Activated B cell treated with CpG ODN at 0.5 μM for 24 hours (primary cell): Measurements from ENCODE around the gene FRYL. TPM values are rescaled to one million over a fixed set of nuclear protein-coding genes. Genes with fewer than 3 reads are reported as not detected.
"Not testable (repeated sequence)": the region's sequence is repeated elsewhere in the genome, so short reads cannot be mapped to it uniquely, and the experiment has no call there.

Experiments
- ATAC-seq: fragments of 200-7000 bp; cut with Tn5 transposase; one replicate; pipeline ENCODE4 v1.10.0; 2021; ENCODE audit warnings: low read depth, mild to moderate bottlenecking, moderate library complexity
- CTCF ChIA-PET: fragments of 350-600 bp; sonication (Branson Sonifier 250); formaldehyde crosslinking; loops from one replicate; lab custom pipeline; 2021; ENCODE audit warnings: antibody characterized with exemption; lab: Charles Lee
- POLR2A ChIA-PET: fragments of 350-600 bp; sonication (Branson Sonifier 250); formaldehyde crosslinking; loops from one replicate; lab custom pipeline; 2021; ENCODE audit warnings: antibody characterized with exemption; lab: Charles Lee
- DNase-seq: peaks from one replicate; pipeline ENCODE4 v3.0.0; 2022
- H3K27ac Mint-ChIP-seq: one replicate; pipeline ENCODE4 v1.8.0; 2020; ENCODE audit warnings: mixed read lengths
- H3K27me3 Mint-ChIP-seq: one replicate; pipeline ENCODE4 v1.8.0; 2021; ENCODE audit warnings: mixed read lengths
- H3K36me3 Mint-ChIP-seq: one replicate; pipeline ENCODE4 v1.8.0; 2021; ENCODE audit warnings: low read depth, mixed read lengths
- H3K4me1 Mint-ChIP-seq: one replicate; pipeline ENCODE4 v1.8.0; 2021; ENCODE audit warnings: mixed read lengths
- H3K4me3 Mint-ChIP-seq: one replicate; pipeline ENCODE4 v1.8.0; 2020; ENCODE audit warnings: mild to moderate bottlenecking, mixed read lengths
- H3K9me3 Mint-ChIP-seq: one replicate; pipeline ENCODE4 v1.8.0; 2020; ENCODE audit warnings: mixed read lengths
- intact Hi-C: fragments of 100-400 bp; cut with micrococcal nuclease; formaldehyde crosslinking; loops from one replicate; pipeline ENCODE4 v1.15.1; 2024
- total RNA-seq: library from RNA; stranded (reverse); gene quantifications from 2 replicates; pipeline ENCODE4 v1.2.3, GENCODE V29; 2022
- TF ChIP-seq, protein P1 (sequence below): fragments of 200-600 bp; IDR thresholded peaks from one replicate; pipeline ENCODE4 v1.8.0; 2022; ENCODE audit warnings: antibody characterized with exemption, mild to moderate bottlenecking

FRYL gene
- 82.4 and 91.5 TPM in 2 replicates for total RNA-seq

- H3K9me3 Mint-ChIP-seq = no peaks in the 10 kb centered on the region
- ChIA-PET POLR2A (interaction anchor here (0.6 to 3.5 kb wide), 20 partner anchors 8 to 439 kb away, joined by 3 to 38 read pairs (median 4); partner anchors contain the start of genes OCIAD1, OCIAD2 and SLAIN2), CTCF (interaction anchor here (0.8 to 1.6 kb wide), 3 partner anchors 126 to 202 kb away, joined by 3 to 7 read pairs (median 6); partner anchors contain the start of gene OCIAD2)
Measured at GRCh38 chr4:48779998-48780864, at the start of gene FRYL. FRYL (minus strand) TSS chr4:48780279; CDS start chr4:48634410, 145,869 bp downstream.

DNA sequence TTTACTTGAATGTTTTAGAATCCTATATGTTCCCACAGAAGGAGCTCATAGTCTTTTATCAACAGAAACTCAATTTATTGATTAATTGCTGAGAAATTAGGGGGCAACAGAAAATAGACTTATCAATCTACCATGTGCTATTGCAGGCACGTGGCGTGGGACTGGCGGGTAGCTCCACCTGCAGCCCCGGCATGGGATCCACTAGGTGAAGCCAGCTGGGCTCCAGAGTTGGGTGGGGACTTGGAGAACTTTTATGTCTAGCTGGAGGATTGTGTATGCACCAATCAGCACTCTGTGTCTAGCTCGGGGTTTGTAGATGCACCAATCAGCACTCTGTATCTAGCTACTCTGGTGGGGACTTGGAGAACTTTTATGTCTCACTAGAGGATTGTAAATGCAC is 47.5 kb upstream of the FRYL start:
- peaks cover 11% of the 10 kb centered on the region for H3K36me3 Mint-ChIP-seq
- intact Hi-C loops = no loop called here
- H3K4me1 Mint-ChIP-seq = peaks cover 22% of the 10 kb centered on the region
- DNase-seq (no peak), ATAC-seq (no peak)
- ChIA-PET CTCF (no interaction called here), POLR2A (interaction anchor here (0.7 to 1.8 kb wide), 2 partner anchors 20 to 47 kb away, joined by 3 to 9 read pairs; partner anchors contain the start of gene FRYL)
- H3K27ac Mint-ChIP-seq = no peak overlapping the region
- H3K9me3 Mint-ChIP-seq = no peaks in the 10 kb centered on the region
- TF ChIP-seq, protein P1, sequence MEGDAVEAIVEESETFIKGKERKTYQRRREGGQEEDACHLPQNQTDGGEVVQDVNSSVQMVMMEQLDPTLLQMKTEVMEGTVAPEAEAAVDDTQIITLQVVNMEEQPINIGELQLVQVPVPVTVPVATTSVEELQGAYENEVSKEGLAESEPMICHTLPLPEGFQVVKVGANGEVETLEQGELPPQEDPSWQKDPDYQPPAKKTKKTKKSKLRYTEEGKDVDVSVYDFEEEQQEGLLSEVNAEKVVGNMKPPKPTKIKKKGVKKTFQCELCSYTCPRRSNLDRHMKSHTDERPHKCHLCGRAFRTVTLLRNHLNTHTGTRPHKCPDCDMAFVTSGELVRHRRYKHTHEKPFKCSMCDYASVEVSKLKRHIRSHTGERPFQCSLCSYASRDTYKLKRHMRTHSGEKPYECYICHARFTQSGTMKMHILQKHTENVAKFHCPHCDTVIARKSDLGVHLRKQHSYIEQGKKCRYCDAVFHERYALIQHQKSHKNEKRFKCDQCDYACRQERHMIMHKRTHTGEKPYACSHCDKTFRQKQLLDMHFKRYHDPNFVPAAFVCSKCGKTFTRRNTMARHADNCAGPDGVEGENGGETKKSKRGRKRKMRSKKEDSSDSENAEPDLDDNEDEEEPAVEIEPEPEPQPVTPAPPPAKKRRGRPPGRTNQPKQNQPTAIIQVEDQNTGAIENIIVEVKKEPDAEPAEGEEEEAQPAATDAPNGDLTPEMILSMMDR = no peak
- H3K27me3 Mint-ChIP-seq = no peaks in the 10 kb centered on the region
- no peak overlapping the region for H3K4me3 Mint-ChIP-seq

More at GRCh38 chr4:48779998-48780864, at the start of gene FRYL:
- ATAC-seq = peak; percentile 91
- DNase-seq = peak; percentile 86
- peaks cover 40% of the 10 kb centered on the region for H3K4me1 Mint-ChIP-seq
- peaks cover 8% of the 10 kb centered on the region for H3K36me3 Mint-ChIP-seq
- peak within 1 kb of the TSS; percentile 94 for H3K4me3 Mint-ChIP-seq
- TF ChIP-seq, protein P1 = no peak
- intact Hi-C loops = loop anchor here (1.0 to 5.0 kb wide), 9 partner anchors 51 to 1318 kb away; partner anchors contain the start of genes COMMD8, NFXL1, OCIAD1 and OCIAD2
- H3K27me3 Mint-ChIP-seq = no peaks in the 10 kb centered on the region
- H3K27ac Mint-ChIP-seq = peak within 1 kb of the TSS; percentile 87

DNA sequence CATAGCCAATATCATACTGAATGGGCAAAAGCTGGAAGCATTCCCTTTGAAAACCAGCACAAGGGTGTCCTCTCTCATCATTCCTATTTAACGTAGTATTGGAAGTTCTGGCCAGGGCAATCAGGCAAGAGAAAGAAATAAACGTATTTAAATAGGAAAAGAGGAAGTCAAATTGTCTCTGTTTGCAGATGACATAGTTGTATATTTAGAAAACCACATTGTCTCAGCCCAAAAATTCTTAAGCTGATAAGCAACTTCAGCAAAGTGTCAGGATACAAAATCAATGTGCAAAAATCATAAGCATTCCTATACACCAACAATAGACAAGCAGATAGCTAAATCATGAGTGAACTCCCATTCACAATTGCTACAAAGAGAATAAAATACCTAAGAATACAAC is 41.4 kb upstream of the FRYL start:
- H3K4me1 Mint-ChIP-seq = peaks cover 19% of the 10 kb centered on the region
- POLR2A ChIA-PET, CTCF ChIA-PET, intact Hi-C loops, H3K36me3 Mint-ChIP-seq, H3K27me3 Mint-ChIP-seq, H3K4me3 Mint-ChIP-seq, H3K27ac Mint-ChIP-seq, ATAC-seq, DNase-seq, H3K9me3 Mint-ChIP-seq: not testable (repeated sequence)

DNA sequence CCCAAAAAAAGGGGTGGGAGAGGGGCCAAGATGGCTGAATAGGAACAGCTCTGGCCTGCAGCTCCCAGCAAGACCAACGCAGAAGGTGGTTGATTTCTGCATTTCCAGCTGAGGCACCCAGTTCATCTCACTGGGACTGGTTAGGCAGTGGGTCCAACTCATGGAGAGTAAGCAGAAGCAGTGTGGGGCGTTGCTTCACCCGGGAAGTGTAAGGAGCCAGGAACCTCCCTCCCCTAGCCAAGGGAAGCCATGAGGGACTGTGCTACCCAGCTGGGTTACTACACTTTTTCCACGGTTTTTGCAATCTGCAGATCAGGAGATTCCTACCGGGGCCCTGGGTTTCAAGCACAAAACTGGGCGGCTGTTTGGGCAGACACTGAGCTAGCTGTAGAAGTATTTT is 36.9 kb upstream of the FRYL start:
- POLR2A ChIA-PET = no interaction called here
- TF ChIP-seq, protein P1 = no peak
- CTCF ChIA-PET = no interaction called here
- ATAC-seq (no peak), DNase-seq (no peak)
- Mint-ChIP-seq H3K36me3 (no peaks in the 10 kb centered on the region), H3K27me3 (no peaks in the 10 kb centered on the region), H3K4me1 (peaks cover 35% of the 10 kb centered on the region), H3K27ac (no peak overlapping the region), H3K9me3 (no peaks in the 10 kb centered on the region), H3K4me3 (no peak overlapping the region)
- intact Hi-C loops = no loop called here

GRCh38 chr4:48816297-48816696 is 36.2 kb upstream of the FRYL start:
- H3K9me3 Mint-ChIP-seq, CTCF ChIA-PET, ATAC-seq: not testable (repeated sequence)

GRCh38 chr4:48815483-48815882 is 35.4 kb upstream of the FRYL start:
- Mint-ChIP-seq H3K36me3 (no peaks in the 10 kb centered on the region), H3K4me1 (peaks cover 27% of the 10 kb centered on the region), H3K4me3 (peak overlapping the region; percentile 8), H3K27me3 (no peaks in the 10 kb centered on the region), H3K27ac (peak overlapping the region; percentile 50), H3K9me3 (no peaks in the 10 kb centered on the region)
- peak; percentile 56 for ATAC-seq
- DNase-seq = no peak
- POLR2A ChIA-PET = interaction anchor here (1.2 to 2.2 kb wide), 2 partner anchors 16 to 35 kb away, joined by 5 to 10 read pairs; partner anchors contain the start of gene FRYL
- intact Hi-C loops = no loop called here
- TF ChIP-seq, protein P1 = no peak
- CTCF ChIA-PET = no interaction called here

More at GRCh38 chr4:48816297-48816696, 36.2 kb upstream of the FRYL start:
- POLR2A ChIA-PET, H3K27me3 Mint-ChIP-seq, intact Hi-C loops, H3K36me3 Mint-ChIP-seq, H3K27ac Mint-ChIP-seq, DNase-seq, H3K4me3 Mint-ChIP-seq: not testable (repeated sequence)
- peaks cover 35% of the 10 kb centered on the region for H3K4me1 Mint-ChIP-seq
